ENCODE data around the gene MCU. TPM values are rescaled to one million over a fixed set of nuclear protein-coding genes. Genes with fewer than 3 reads are reported as not detected.

Gene MCU
- total and polyA plus RNA-seq, 10 of the 15 experiments (the other 5 are each of a cell fraction or from before 2014, with no cell fraction given): 5.1 to 49.1 (median 17.9) TPM

DNA sequence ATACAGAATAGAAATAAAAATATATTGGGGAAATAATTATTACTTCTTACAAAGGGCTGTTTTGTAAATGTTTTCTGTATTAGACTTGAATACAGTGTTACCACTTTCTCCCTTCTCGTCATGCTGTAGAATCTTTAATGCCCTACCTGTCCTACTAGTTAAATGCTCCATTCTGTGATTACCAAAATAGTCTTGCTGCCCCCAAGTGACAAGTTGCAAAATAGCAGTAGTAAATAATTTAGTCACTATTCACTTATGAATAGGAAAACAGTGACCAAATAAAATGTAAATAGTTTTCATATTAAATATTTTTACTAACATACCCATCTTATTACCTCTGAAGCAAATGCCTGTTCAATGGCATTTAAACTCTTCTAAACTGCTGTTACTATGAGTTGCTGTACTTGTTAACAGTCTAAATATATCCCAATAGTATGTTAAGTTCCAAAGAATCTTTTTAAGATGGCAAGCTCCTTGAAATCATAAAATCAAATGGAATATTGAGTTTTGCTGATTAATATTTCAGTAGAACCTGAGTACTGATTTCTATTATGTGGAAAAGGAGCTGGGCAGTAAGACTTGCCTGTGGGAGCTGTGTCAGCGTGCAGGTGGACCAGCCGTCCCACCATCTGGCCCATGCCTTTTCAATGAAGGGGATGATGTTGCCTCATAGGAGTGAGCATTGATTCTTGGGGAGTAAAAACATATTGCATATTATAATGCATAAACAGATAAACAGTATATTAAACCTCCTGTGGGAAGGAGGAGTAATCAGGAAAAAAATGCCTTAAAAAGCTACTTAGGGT lies 183.5 kb downstream of the MCU start (continued):
- TF ChIP-seq LARP7 (IDR thresholded peaks at IDR 0.05) (no peak), SREBF2 (IDR thresholded peaks at IDR 0.05; ENCODE audit: low read length) (no peak), EED (IDR thresholded peaks at IDR 0.05; ENCODE audit: low read depth) (no peak), MTA2 (IDR thresholded peaks at IDR 0.05; ENCODE audit: low read depth) (no peak), RCOR1 (conservative IDR thresholded peaks at IDR 0.05; ENCODE audit: low read depth, low read length) (no peak), ATF7 (IDR thresholded peaks at IDR 0.05; ENCODE audit: low read depth) (no peak), POLR2A (IDR thresholded peaks at IDR 0.05; ENCODE audit: low read depth, low read length) (no peak), DPF2 (IDR thresholded peaks at IDR 0.05) (no peak)
- TF ChIP-seq, protein P1, sequence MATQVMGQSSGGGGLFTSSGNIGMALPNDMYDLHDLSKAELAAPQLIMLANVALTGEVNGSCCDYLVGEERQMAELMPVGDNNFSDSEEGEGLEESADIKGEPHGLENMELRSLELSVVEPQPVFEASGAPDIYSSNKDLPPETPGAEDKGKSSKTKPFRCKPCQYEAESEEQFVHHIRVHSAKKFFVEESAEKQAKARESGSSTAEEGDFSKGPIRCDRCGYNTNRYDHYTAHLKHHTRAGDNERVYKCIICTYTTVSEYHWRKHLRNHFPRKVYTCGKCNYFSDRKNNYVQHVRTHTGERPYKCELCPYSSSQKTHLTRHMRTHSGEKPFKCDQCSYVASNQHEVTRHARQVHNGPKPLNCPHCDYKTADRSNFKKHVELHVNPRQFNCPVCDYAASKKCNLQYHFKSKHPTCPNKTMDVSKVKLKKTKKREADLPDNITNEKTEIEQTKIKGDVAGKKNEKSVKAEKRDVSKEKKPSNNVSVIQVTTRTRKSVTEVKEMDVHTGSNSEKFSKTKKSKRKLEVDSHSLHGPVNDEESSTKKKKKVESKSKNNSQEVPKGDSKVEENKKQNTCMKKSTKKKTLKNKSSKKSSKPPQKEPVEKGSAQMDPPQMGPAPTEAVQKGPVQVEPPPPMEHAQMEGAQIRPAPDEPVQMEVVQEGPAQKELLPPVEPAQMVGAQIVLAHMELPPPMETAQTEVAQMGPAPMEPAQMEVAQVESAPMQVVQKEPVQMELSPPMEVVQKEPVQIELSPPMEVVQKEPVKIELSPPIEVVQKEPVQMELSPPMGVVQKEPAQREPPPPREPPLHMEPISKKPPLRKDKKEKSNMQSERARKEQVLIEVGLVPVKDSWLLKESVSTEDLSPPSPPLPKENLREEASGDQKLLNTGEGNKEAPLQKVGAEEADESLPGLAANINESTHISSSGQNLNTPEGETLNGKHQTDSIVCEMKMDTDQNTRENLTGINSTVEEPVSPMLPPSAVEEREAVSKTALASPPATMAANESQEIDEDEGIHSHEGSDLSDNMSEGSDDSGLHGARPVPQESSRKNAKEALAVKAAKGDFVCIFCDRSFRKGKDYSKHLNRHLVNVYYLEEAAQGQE (IDR thresholded peaks at IDR 0.05; ENCODE audit: low read depth, low read length): no peak
- TF ChIP-seq, protein P2, sequence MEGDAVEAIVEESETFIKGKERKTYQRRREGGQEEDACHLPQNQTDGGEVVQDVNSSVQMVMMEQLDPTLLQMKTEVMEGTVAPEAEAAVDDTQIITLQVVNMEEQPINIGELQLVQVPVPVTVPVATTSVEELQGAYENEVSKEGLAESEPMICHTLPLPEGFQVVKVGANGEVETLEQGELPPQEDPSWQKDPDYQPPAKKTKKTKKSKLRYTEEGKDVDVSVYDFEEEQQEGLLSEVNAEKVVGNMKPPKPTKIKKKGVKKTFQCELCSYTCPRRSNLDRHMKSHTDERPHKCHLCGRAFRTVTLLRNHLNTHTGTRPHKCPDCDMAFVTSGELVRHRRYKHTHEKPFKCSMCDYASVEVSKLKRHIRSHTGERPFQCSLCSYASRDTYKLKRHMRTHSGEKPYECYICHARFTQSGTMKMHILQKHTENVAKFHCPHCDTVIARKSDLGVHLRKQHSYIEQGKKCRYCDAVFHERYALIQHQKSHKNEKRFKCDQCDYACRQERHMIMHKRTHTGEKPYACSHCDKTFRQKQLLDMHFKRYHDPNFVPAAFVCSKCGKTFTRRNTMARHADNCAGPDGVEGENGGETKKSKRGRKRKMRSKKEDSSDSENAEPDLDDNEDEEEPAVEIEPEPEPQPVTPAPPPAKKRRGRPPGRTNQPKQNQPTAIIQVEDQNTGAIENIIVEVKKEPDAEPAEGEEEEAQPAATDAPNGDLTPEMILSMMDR (IDR thresholded peaks at IDR 0.05 in 2 of 3, conservative IDR thresholded peaks at IDR 0.05 in 1 of 3; ENCODE audit: control insufficient read depth in 2 of 3, extremely low read depth in 1 of 3, insufficient read depth in 1 of 3, low read depth in 3 of 3, low read length in 3 of 3): peak; percentile 44 to 58 (median 47); a peak in 5 of 6 replicates

Data from GM12878 (cell line).